GM08714 (cell line): ENCODE results near the gene SFT2D3.

Experiments
- H3K4me3 ChIP-seq: fragments of 200-500 bp; sonication (Bioruptor generic); 2 replicates; pipeline ENCODE4 v1.5.1; 2014; ENCODE audit warnings: mild to moderate bottlenecking, low read length, inconsistent platforms
- ZNF274 ChIP-seq: IDR thresholded peaks from 2 replicates; pipeline ENCODE4 v1.6.1; 2012; ENCODE audit warnings: mild to moderate bottlenecking, low read depth, low read length

The SFT2D3 gene

DNA sequence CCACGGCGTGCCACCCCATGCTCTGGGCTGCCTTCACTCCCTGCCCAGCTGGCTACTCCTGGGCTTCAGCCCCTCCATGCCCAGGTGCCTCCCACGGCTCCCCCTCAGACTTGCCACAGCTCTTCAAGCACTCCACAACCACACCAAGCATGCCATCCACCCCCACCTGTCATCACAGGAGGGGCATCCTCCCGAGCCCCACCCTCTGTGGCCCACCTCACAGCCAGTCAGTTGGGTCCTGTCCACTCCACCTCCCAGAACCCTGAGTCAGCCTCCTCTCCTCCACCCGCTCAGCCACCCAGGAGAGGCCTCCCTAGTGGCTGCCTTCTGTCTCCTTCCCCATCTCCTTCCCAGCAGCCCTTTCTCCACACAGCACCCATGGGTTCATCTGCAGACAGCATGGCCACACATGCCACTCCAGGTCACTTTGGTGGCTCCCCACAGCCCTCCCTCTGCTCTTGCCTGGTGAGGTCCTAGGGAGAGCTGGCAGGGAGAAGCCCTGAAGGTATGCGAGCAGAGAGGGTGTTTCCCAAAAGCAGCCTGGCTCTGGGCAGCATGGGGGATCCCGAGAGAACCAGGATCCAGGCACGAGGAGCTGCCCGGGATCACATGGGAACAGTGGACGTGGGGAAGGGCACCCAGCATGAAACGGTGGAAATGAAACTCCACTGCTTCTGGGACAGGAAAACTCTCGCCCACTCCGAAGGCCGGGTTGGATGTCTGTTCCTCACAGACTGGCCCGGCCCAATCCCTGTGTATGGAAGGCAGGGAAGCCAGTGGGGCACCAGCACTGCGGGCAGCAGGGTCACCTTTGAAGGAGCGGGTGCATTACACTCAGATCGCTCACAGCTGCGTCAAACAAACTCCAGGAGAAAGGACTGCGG lies 28.7 kb upstream of the SFT2D3 start:
- H3K4me3 ChIP-seq, result no peak overlapping the region
- no peak for TF ChIP-seq ZNF274

DNA sequence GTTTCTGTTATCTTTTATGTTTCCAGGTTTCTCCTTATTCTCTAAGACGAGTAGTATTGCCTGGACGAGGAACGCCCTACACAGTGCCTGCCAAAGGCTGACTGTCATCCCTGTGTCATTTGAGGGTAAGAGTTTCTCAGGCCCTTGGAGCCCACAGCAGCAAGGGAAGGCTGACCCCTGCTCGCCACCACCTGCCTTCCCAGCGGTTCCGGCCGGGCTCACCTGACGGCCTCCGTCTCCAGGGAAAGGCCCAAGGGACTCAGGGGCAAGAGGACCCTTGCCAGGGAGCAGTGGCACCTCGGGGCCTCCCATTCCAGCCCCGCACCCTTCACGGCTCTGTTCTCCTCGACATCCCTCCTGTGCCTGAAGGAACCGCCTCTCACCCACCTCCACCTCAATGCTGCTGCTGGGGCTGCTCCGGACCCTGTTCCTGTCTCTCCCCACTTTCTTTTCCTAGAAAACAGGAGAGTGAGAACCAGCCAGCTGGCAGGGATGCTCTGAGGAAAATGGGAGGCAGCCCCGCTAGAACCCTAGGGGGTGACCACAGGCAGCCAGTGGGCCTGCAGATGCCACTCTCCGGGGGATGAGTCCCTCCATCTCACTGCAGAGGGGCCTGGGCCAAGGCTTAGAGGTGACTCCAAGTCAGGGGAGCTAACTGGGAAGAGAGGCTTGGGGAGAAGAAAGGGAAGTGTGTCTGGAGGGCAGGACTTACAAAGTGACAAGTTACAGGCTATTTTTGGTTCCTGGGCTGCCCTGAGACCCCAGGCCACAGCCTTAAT lies 27.8 kb upstream of the SFT2D3 start:
- no peak overlapping the region for H3K4me3 ChIP-seq
- no peak for TF ChIP-seq ZNF274

GRCh38 chr2:127674241-127675209 lies 26.8 kb upstream of the SFT2D3 start:
- no peak overlapping the region for H3K4me3 ChIP-seq
- TF ChIP-seq ZNF274, result no peak

DNA sequence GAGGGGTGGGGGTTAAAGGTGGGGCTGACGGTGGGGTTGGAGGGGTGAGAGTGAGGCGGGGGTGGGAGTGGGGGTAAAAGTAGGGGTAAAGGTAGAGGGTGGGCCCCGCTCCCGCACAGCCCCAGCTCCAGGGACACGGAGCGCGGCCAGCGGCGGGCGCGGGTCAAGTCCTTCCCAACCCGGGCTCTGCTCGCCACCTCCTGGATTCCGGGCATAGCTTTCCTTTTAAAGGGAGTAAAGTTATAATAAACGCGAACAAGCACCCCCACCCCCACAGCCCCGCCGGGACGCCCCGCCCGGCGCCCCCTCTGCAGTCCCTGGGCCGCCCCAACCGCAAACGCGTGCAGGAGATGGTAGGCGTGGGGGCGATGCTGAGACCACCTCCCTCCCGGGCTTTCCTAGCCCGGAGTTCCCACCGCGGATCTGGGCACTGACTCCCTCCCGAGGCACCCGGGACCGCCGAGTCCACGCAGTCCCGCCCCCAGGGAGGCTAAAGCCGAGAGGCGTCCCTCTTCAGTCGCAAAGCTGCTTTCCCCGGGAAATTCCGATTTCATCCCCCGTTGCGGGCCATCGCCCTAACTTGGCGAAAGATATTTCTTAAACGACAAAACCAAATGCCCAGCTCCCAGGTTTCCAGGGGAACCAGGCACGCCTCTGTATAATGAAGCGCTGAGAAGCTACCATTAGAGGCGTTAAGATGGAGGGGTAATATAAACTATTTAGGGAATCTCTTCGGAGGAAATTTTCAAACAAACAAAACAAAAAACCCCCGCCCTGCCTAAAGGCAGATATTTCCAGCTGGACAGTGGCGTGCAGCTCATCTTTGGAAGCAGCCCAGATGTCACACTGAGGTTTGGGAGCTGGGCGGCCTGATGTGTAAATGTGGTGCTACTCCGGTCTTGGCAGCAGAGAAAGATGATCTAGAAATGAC lies 25.7 kb upstream of the SFT2D3 start, which contains the start of gene LIMS2:
LIMS2 (minus strand) TSS at position 200 of the 931 bp plus-strand sequence. CDS start 506 bp downstream, outside the sequence.
- H3K4me3 ChIP-seq, result no peak within 1 kb of the TSS
- no peak for TF ChIP-seq ZNF274

- no peak overlapping the region for H3K4me3 ChIP-seq
- TF ChIP-seq ZNF274, result no peak
These were observed 24.4 kb upstream of the SFT2D3 start for GRCh38 chr2:127676906-127677305.

DNA sequence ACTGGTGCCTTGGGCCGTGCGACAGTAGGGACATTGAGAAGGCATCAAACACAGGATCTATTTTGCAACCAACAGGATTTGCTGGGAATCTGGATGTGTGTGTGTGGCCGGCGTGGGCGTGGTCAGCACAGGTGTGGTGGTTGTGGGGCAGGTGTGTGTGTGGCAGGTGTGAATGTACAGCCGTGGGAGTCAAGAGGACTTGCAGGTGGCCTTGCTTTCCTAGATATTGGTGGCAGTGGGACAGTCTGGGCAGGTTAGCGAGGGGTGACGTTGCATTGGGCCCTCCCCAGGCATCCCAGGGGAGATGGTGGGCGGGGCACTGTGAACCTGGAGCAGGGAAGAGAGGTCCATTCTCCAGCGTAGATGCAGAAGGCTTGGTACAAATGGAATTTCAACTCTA lies 22.8 kb upstream of the SFT2D3 start:
- H3K4me3 ChIP-seq, result no peak overlapping the region
- TF ChIP-seq ZNF274, result no peak

- no peak overlapping the region for H3K4me3 ChIP-seq
- TF ChIP-seq ZNF274, result no peak
These were observed 22.3 kb upstream of the SFT2D3 start for GRCh38 chr2:127678991-127679390.

GRCh38 chr2:127679680-127680361 lies 21.5 kb upstream of the SFT2D3 start:
- no peak for TF ChIP-seq ZNF274
- no peak overlapping the region for H3K4me3 ChIP-seq

DNA sequence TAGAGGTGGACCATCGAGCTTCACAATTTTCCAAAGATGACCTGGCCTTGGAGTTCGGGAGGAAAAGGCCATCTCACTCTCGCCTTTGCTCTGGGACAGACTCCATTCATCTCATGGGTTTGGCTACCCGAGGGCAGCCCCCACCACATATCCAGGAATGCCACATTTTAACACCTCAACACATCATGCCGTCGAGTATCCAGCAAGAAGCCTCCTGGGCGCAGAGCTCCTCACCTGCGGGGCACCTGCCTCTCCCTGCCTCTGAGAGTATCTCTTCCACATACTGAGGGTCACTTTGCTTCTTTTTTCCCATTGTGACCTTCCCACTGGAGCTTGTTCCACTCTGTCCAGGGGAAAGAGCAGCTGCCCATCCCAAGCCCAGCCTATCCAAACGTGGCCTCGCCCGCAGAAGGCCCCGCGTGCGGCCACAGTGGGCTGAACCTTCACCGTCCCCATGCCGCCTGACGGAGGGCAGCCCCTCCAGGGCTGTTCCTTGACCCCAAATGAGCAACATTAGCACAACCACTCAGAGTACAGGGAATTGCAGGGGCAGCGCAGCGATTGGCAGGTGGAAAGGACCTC lies 20.5 kb upstream of the SFT2D3 start:
- H3K4me3 ChIP-seq, result no peak overlapping the region
- no peak for TF ChIP-seq ZNF274

DNA sequence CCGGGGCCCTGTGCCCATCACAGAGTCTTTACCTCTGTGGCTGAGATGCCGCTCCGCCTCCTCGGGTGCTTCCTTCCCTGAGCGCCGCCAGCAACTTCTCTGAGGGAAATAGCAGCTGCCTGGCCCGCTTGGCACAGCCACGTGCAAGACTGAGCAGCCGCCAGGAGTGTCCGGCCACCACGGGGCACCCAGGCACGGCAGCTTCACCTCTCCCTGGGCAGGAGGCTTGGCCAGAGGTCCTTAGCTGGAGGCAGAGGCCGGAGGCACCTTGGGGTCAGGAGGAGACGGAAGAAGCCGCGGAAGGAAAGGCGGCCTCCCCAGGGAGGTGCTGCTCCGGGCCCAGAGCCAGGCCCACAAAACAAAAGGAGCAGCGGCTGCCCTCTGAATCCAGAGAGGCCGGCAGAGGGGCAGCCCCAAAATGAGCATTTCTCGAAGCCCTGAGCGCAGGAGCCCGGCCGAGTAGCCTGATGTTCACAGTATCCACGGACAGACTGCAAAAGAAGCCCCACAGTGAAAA lies 20.0 kb upstream of the SFT2D3 start:
- no peak for TF ChIP-seq ZNF274
- H3K4me3 ChIP-seq, result no peak overlapping the region

- no peak overlapping the region for H3K4me3 ChIP-seq
- TF ChIP-seq ZNF274, result no peak
These were observed 19.1 kb upstream of the SFT2D3 start for GRCh38 chr2:127681976-127682857.
